ENCODE data around the gene RALA.
A peak's percentile ranks its signal among the peaks of the same experiment; 100 is the strongest.

The RALA gene

GRCh38 chr7:39614299-39614698 is 9.1 kb upstream of the RALA start:
- no peak for DNase-seq

GRCh38 chr7:39615350-39615975 is 7.9 kb upstream of the RALA start:
- DNase-seq: no peak

- DNase-seq: no peak
Measured at GRCh38 chr7:39616138-39616537, 7.2 kb upstream of the RALA start.

GRCh38 chr7:39617005-39617404 is 6.4 kb upstream of the RALA start:
- no peak for DNase-seq

GRCh38 chr7:39618868-39619267 is 4.5 kb upstream of the RALA start:
- no peak for DNase-seq

GRCh38 chr7:39620486-39620885 is 2.9 kb upstream of the RALA start:
- DNase-seq: no peak

GRCh38 chr7:39621261-39621660 is 2.1 kb upstream of the RALA start:
- no peak for DNase-seq

- DNase-seq: peak; percentile 85 to 86
Measured at GRCh38 chr7:39621784-39622411, 1.5 kb upstream of the RALA start.

GRCh38 chr7:39622609-39623008 is 763 bp upstream of the RALA start:
- no peak for DNase-seq

- peak in 1 of 2 experiments; percentile 27 for DNase-seq
Measured at GRCh38 chr7:39623732-39624441, 515 bp downstream of the RALA start.

- peak in 1 of 2 experiments; percentile 16 for DNase-seq
Measured at GRCh38 chr7:39624442-39624807, 1.1 kb downstream of the RALA start.

- DNase-seq: no peak
Measured at GRCh38 chr7:39624935-39625694, 1.7 kb downstream of the RALA start.

- DNase-seq: no peak
Measured at GRCh38 chr7:39631736-39632308, 8.4 kb downstream of the RALA start.

GRCh38 chr7:39633563-39634477 is 10.4 kb downstream of the RALA start:
- DNase-seq: no peak

- DNase-seq: no peak
Measured at GRCh38 chr7:39634478-39634805, 11.1 kb downstream of the RALA start.

GRCh38 chr7:39637400-39637799 is 14.0 kb downstream of the RALA start:
- DNase-seq: no peak

GRCh38 chr7:39637963-39638485 is 14.7 kb downstream of the RALA start:
- DNase-seq: no peak

- DNase-seq: no peak
Measured at GRCh38 chr7:39642896-39643295, 19.5 kb downstream of the RALA start.

- DNase-seq: no peak
Measured at GRCh38 chr7:39644170-39644569, 20.8 kb downstream of the RALA start.

GRCh38 chr7:39645482-39646407 is 22.4 kb downstream of the RALA start:
- no peak for DNase-seq

GRCh38 chr7:39647816-39648215 is 24.4 kb downstream of the RALA start:
- DNase-seq: no peak

Measured in AML-193 (cell line).